Upper lobe of right lung (tissue), 1 donor: ENCODE results near the gene LAMB1. TPM values are rescaled to one million over a fixed set of nuclear protein-coding genes. Genes with fewer than 3 reads are reported as not detected.

Experiments
- ATAC-seq: fragments of 200-7000 bp; cut with Tn5 transposase; one replicate; pipeline ENCODE4 v1.9.1; 2020; ENCODE audit warnings: mild to moderate bottlenecking, moderate library complexity
- DNase-seq: peaks from one replicate; pipeline ENCODE4 v3.0.0-alpha.2; 2020
- H3K27ac ChIP-seq: fragments of 200-600 bp; one replicate; pipeline ENCODE4 v1.8.0; 2022
- H3K27me3 ChIP-seq: fragments of 200-600 bp; one replicate; pipeline ENCODE4 v1.8.0; 2022; ENCODE audit warnings: mild to moderate bottlenecking
- H3K36me3 ChIP-seq: fragments of 200-600 bp; one replicate; pipeline ENCODE4 v1.8.0; 2022
- H3K4me1 ChIP-seq: fragments of 200-600 bp; one replicate; pipeline ENCODE4 v1.8.0; 2022
- H3K4me3 ChIP-seq: fragments of 200-600 bp; one replicate; pipeline ENCODE4 v1.8.0; 2022; ENCODE audit warnings: mild to moderate bottlenecking
- H3K9me3 ChIP-seq: fragments of 200-600 bp; one replicate; pipeline ENCODE4 v1.8.0; 2022
- intact Hi-C: fragments of 100-400 bp; cut with DNase I; formaldehyde crosslinking; loops from one replicate; pipeline ENCODE4 v1.11.0; 2022
- total RNA-seq: library from RNA; stranded (reverse); fragmentation: NEBNext Ultra II Directional; extraction: Animal tissue kit (Norgen Biotek cat#: 25700); gene quantifications from one replicate; pipeline ENCODE4 v1.2.1, GENCODE V29; 2021
- TF ChIP-seq, protein P1 (sequence below): fragments of 200-600 bp; IDR thresholded peaks from one replicate; pipeline ENCODE4 v1.8.0; 2022; ENCODE audit warnings: antibody characterized with exemption
- donor health status: DM: no; HTN: yes; CAD: no; lungs with severe emphysema.

LAMB1 gene
- total RNA-seq, 1 donor from 2014 or later: 156 TPM

DNA sequence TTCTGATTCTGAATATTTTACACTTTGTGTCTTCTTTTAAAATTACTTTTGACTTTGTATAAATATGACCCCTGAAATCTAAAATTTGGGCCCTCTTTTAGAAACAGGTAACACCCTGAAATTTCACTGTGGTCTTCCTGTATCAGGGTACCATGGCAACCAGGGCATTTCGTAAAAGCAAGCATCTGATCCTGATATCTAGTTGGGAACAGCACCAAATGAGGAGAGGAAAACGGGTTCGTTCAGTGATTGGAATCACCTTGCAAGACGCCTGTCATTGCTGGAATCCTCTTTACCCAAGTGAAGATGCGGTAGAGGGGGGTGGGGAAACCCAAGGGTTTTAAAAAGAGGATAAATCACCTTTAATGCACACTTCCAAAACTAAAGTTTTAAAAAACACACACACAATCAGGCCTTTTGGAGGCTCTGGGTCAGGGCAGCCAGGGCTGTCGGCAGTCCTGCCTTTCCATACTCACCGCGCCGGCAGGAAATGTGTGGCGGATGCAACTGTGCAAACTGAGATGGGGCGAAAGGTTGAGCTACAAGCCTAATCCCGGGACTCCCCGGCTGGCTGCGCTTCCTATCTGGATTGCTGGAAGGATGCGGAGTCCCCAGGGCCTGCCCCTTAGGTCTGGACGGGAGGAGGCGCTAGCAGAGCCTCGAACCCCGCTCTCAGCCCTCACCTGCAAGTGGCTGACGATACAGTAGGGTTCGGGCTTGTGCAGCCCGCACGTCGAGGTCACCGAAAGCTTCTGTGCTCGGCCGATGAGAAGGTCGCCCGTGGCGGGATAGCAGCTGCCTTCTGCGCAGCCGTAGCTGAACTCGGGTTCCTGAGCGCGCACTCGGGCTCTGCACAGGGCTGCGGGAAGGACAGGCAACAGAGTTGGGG, 1.8 kb downstream of the LAMB1 start:
- H3K36me3 ChIP-seq: no peaks in the 10 kb centered on the region
- peak; percentile 36 for ATAC-seq
- peak overlapping the region; percentile 59 for H3K4me3 ChIP-seq
- H3K9me3 ChIP-seq: no peaks in the 10 kb centered on the region
- peak overlapping the region; percentile 88 for H3K27ac ChIP-seq
- intact Hi-C loops: no loop called here
- TF ChIP-seq, protein P1, sequence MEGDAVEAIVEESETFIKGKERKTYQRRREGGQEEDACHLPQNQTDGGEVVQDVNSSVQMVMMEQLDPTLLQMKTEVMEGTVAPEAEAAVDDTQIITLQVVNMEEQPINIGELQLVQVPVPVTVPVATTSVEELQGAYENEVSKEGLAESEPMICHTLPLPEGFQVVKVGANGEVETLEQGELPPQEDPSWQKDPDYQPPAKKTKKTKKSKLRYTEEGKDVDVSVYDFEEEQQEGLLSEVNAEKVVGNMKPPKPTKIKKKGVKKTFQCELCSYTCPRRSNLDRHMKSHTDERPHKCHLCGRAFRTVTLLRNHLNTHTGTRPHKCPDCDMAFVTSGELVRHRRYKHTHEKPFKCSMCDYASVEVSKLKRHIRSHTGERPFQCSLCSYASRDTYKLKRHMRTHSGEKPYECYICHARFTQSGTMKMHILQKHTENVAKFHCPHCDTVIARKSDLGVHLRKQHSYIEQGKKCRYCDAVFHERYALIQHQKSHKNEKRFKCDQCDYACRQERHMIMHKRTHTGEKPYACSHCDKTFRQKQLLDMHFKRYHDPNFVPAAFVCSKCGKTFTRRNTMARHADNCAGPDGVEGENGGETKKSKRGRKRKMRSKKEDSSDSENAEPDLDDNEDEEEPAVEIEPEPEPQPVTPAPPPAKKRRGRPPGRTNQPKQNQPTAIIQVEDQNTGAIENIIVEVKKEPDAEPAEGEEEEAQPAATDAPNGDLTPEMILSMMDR: peak; percentile 12
- peaks cover 27% of the 10 kb centered on the region for H3K27me3 ChIP-seq
- DNase-seq: peak; percentile 66
- peaks cover 23% of the 10 kb centered on the region for H3K4me1 ChIP-seq

GRCh38 chr7:107999779-108000560, 3.0 kb downstream of the LAMB1 start:
- TF ChIP-seq, protein P1: no peak
- H3K9me3 ChIP-seq: no peaks in the 10 kb centered on the region
- intact Hi-C loops: no loop called here
- H3K36me3 ChIP-seq: no peaks in the 10 kb centered on the region
- ATAC-seq: no peak
- H3K27ac ChIP-seq: peak overlapping the region; percentile 88
- peak overlapping the region; percentile 59 for H3K4me3 ChIP-seq
- no peak for DNase-seq
- H3K27me3 ChIP-seq: peaks cover 24% of the 10 kb centered on the region
- peaks cover 34% of the 10 kb centered on the region for H3K4me1 ChIP-seq

DNA sequence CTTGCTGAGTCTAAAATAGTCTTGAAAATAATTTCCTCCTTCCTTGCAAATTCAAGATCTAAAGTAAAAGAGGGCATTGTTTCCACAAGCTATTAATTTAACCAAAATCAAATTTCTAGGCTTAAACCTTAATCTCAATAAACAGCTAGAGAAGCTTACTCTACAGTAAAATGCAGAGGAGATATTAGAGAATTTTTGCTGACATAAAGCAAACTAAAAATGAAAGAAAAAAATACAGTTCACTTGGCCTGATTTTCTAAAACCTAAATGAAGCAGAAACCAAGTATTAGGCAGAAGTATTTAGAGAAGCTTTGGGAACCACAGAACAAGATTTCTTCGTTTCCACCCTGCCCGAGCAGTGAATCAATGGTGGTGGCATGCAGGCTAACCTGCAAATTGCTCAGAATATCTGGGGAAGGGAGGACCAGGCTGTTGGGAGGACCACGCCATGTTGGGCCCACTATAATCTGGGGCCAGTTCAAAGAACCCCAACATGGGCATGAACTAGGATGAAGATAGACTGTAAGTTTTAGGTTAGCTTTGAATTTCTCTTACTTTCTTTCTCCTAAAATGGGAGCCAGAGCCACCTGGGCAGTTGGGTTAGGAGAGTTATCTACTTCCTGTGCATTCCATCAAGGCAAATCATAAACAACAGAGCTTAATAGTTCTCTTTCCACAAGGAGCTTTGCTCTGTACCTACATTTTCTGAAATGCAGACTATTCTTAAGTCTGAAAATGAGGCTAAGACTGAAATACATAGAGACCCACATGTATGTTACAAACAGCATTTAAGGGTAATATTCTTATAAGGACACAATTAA, 4.1 kb downstream of the LAMB1 start:
- H3K4me1 ChIP-seq: peaks cover 34% of the 10 kb centered on the region
- peaks cover 24% of the 10 kb centered on the region for H3K27me3 ChIP-seq
- peak overlapping the region; percentile 30 for H3K27ac ChIP-seq
- no peak for DNase-seq
- peak overlapping the region; percentile 14 for H3K4me3 ChIP-seq
- H3K36me3 ChIP-seq: peaks cover 8% of the 10 kb centered on the region
- intact Hi-C loops: no loop called here
- TF ChIP-seq, protein P1: no peak
- no peak for ATAC-seq
- no peaks in the 10 kb centered on the region for H3K9me3 ChIP-seq

GRCh38 chr7:107998150-107998549, 4.8 kb downstream of the LAMB1 start:
- Histone ChIP-seq H3K27ac (no peak overlapping the region), H3K4me1 (peaks cover 27% of the 10 kb centered on the region), H3K4me3 (no peak overlapping the region), H3K27me3 (peaks cover 21% of the 10 kb centered on the region), H3K9me3 (no peaks in the 10 kb centered on the region), H3K36me3 (peaks cover 8% of the 10 kb centered on the region)
- TF ChIP-seq, protein P1: no peak
- no peak for DNase-seq
- intact Hi-C loops: no loop called here
- ATAC-seq: no peak
